ENCODE results near the gene CFAP53.

CFAP53 gene

DNA sequence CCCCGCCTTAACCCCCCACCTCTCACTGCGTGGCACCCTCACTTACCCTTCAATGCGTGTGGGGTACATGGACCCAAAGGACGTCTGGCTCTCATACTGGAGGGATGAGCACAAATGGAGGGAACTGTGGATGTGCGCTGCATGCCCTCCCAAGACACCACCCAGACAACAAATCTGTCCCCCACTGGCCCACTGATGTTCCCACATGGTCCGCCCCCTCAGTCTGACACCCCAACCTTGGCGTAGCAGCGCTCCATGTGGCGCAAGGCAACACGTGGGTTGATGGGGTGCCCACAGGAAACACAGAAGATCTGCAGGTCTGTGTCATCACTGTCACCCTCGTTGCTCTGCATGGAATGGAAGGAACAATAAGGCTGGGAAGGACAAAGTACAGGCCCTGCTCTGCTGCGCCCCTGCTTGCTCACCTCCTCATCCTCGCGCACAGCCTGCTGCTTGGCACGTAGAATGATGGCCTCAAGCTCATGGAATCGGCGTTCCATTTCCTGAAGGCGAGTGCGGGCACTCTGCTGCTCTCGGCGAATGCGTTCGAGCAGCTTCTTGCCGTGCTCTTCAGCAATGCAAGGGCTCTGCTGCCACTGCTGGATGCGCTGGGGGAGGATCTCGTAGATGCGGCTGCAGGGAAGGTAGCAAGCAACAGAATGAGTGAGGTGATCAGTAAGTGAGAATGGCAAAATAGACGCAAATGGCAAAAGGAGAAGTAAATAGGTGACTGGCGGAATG is 17.3 kb upstream of the CFAP53 start:
- no peak for TF ChIP-seq CTCF (conservative IDR thresholded peaks at IDR 0.05; ENCODE audit: control insufficient read depth, insufficient read depth, low read depth, low read length)

DNA sequence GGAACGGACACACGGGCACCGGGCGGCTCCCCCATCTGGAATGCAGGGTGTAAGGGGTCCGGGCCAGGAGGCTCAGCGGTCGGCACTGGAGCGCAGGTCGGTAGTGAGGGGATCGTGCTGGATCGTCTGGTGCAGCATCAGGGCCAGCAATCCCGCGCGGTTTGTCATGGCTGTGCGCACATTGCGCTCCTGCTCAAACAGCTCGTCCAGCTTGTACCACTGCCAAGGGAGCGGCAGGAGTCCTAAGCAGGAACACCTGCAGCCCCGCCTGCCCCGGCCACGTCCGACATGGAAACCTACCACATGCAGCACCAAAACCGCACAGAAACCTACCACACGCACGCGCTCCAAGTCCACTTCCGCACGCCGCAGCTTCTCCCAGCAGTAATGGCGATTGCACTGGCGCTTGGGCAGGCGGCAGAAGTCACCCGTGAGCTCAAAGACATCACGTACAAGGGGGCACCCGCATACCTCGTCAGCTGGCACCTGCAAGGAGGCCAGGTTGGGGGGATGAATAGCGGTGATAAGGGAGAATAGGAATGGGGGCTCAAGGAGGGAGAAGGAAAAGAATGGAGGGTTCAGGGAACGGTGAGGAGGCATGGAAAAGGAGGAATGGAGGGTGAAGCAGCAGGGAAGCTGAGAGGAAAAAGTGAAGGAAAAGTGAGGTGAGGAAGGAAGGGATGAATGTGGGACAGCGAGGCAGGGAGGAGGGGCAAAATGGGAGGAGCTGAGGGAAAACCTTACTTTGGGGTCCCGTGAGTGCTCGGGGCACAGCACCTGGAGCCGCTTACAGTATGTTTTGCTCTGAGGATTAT is 16.4 kb upstream of the CFAP53 start:
- H3K4me3 ChIP-seq (ENCODE audit: control insufficient read depth, low read depth, low read length), result no peak overlapping the region
- no peak for DNase-seq (ENCODE audit: low read depth)
- TF ChIP-seq CTCF (conservative IDR thresholded peaks at IDR 0.05; ENCODE audit: control insufficient read depth, insufficient read depth, low read depth, low read length), result no peak

More for the DNA sequence above, 17.3 kb upstream of the CFAP53 start:
- no peak overlapping the region for H3K4me3 ChIP-seq (ENCODE audit: control insufficient read depth, low read depth, low read length)
- no peak for DNase-seq (ENCODE audit: low read depth)

GRCh38 chr18:50281972-50282520 is 15.8 kb upstream of the CFAP53 start:
- no peak for DNase-seq (ENCODE audit: low read depth)
- no peak for TF ChIP-seq CTCF (conservative IDR thresholded peaks at IDR 0.05; ENCODE audit: control insufficient read depth, insufficient read depth, low read depth, low read length)
- H3K4me3 ChIP-seq (ENCODE audit: control insufficient read depth, low read depth, low read length), result peak overlapping the region; percentile 99

- TF ChIP-seq CTCF (conservative IDR thresholded peaks at IDR 0.05; ENCODE audit: control insufficient read depth, insufficient read depth, low read depth, low read length), result no peak
- peak; percentile 98 for DNase-seq (ENCODE audit: low read depth)
- peak within 1 kb of the TSS; percentile 99 for H3K4me3 ChIP-seq (ENCODE audit: control insufficient read depth, low read depth, low read length)
These were observed 15.1 kb upstream of the CFAP53 start, which contains the start of gene MBD1 for GRCh38 chr18:50281295-50281971. TSS of gene MBD1 (minus strand) at chr18:50281523. CDS start at chr18:50279992, 1,531 bp downstream.

GRCh38 chr18:50280707-50281294 is 14.5 kb upstream of the CFAP53 start:
- TF ChIP-seq CTCF (conservative IDR thresholded peaks at IDR 0.05; ENCODE audit: control insufficient read depth, insufficient read depth, low read depth, low read length), result no peak
- DNase-seq (ENCODE audit: low read depth), result no peak
- H3K4me3 ChIP-seq (ENCODE audit: control insufficient read depth, low read depth, low read length), result peak overlapping the region; percentile 99

- DNase-seq (ENCODE audit: low read depth), result no peak
- TF ChIP-seq CTCF (conservative IDR thresholded peaks at IDR 0.05; ENCODE audit: control insufficient read depth, insufficient read depth, low read depth, low read length), result no peak
- peak overlapping the region; percentile 99 for H3K4me3 ChIP-seq (ENCODE audit: control insufficient read depth, low read depth, low read length)
These were observed 13.5 kb upstream of the CFAP53 start for GRCh38 chr18:50279752-50280151.

All from fibroblast of mammary gland (primary cell).